Activated T-cell treated with anti-CD3 and anti-CD28 coated beads, Interleukin-2, amount 50 U/mL, for 4 hours (primary cell): ENCODE results near the gene OR2T10. TPM values are rescaled to one million over a fixed set of nuclear protein-coding genes. Genes with fewer than 3 reads are reported as not detected.
"Not testable (repeated sequence)": the region's sequence is repeated elsewhere in the genome, so short reads cannot be mapped to it uniquely, and the experiment has no call there.

ENCODE experiments used
- ATAC-seq, 2 donors: fragments of 200-7000 bp; cut with Tn5 transposase; one replicate each; pipeline ENCODE4 v1.10.0; 2021
- DNase-seq: peaks from one replicate; pipeline ENCODE4 v3.0.0-alpha.2; 2020
- H3K27me3 Mint-ChIP-seq: one replicate; pipeline ENCODE4 v1.8.0; 2021; ENCODE audit warnings: low read depth, mixed read lengths
- H3K36me3 Mint-ChIP-seq: one replicate; pipeline ENCODE4 v1.8.0; 2022; ENCODE audit warnings: mixed read lengths; ENCODE audit not compliant: insufficient read depth
- H3K4me1 Mint-ChIP-seq: one replicate; pipeline ENCODE4 v1.8.0; 2021; ENCODE audit warnings: low read depth, mixed read lengths
- H3K4me3 Mint-ChIP-seq: one replicate; pipeline ENCODE4 v1.8.0; 2021; ENCODE audit warnings: mild to moderate bottlenecking, moderate library complexity, mixed read lengths
- H3K9me3 Mint-ChIP-seq: one replicate; pipeline ENCODE4 v1.8.0; 2021; ENCODE audit warnings: mixed read lengths
- total RNA-seq, 3 donors: library from RNA; stranded (reverse); gene quantifications; one replicate each; pipeline ENCODE4 v1.2.1, GENCODE V29; 2021

The OR2T10 gene
- total RNA-seq, 3 donors from 2014 or later: not detected

- H3K4me1 Mint-ChIP-seq, H3K9me3 Mint-ChIP-seq: not testable (repeated sequence)
These were observed 23.6 kb downstream of the OR2T10 start for GRCh38 chr1:248573856-248574255.

DNA sequence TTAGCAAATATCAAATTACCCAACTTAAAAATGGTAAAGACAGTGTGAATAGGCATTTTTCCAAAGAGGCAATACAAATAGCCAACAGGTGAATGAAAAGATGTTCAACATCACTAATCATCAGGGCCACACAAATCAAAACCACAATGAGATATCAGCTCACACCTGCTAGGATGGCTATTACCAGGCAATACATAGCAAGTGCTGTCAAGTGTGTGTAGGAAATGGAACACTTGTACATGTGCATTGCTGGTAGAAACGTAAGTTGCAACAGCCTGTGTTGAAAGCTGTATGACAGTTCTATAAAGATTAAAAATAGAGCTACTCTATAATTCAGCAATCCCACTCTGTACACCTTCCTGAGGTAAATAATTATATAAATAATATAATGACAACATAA is 25.5 kb downstream of the OR2T10 start:
- ATAC-seq, DNase-seq, H3K27me3 Mint-ChIP-seq, H3K9me3 Mint-ChIP-seq, H3K4me1 Mint-ChIP-seq, H3K36me3 Mint-ChIP-seq, H3K4me3 Mint-ChIP-seq: not testable (repeated sequence)

More at GRCh38 chr1:248573856-248574255, 23.6 kb downstream of the OR2T10 start:
- not testable (repeated sequence) for DNase-seq, H3K4me3 Mint-ChIP-seq, ATAC-seq, H3K27me3 Mint-ChIP-seq, H3K36me3 Mint-ChIP-seq

DNA sequence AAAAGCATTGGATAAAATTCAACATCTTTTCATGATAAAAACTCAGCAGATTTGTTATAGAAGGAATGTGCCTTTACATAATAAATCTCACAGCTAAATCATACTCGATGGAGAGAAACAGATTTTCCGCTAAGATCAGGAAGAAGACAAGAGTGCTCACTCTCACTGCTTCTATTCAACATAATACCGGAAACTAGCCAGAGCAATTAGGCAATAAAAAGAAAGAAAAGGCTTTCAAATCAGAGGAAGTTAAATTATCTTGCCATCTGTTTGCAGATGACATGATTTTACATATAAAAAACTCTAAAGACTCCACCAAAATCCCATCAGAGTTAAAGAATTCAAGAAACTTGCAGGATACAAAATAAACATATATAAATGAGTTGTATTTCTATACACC is 26.7 kb downstream of the OR2T10 start:
- H3K4me3 Mint-ChIP-seq, H3K9me3 Mint-ChIP-seq, DNase-seq, ATAC-seq, H3K36me3 Mint-ChIP-seq, H3K27me3 Mint-ChIP-seq: not testable (repeated sequence)
- peaks cover 16% of the 10 kb centered on the region for H3K4me1 Mint-ChIP-seq

DNA sequence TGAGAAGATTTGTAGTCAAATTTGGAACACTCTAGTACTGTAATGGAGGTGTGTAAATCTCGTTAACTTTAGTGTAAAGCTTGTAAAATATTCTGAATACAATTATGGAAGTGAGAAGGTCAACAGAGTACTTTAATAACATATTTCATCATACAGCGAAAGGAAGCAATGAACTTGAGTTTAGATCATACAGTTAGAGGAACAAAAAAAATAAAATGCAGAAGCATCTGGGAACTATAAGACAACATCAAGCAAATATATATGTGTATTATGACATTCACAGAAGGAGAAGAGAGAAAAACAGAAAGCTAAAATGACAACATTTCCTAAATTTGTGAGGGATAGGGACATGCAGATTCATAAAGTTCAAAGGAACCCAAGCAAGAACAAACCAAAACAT is 28.5 kb downstream of the OR2T10 start:
- not testable (repeated sequence) for DNase-seq, ATAC-seq, H3K9me3 Mint-ChIP-seq, H3K4me3 Mint-ChIP-seq, H3K27me3 Mint-ChIP-seq, H3K36me3 Mint-ChIP-seq
- peaks cover 19% of the 10 kb centered on the region for H3K4me1 Mint-ChIP-seq

GRCh38 chr1:248565530-248566373 is 31.7 kb downstream of the OR2T10 start:
- H3K27me3 Mint-ChIP-seq, H3K9me3 Mint-ChIP-seq: not testable (repeated sequence)

GRCh38 chr1:248562672-248563071 is 34.8 kb downstream of the OR2T10 start, which contains the start of gene OR2T29:
TSS of gene OR2T29 (minus strand) at chr1:248562772. CDS start at chr1:248559491, 3,281 bp downstream.
- peaks cover 12% of the 10 kb centered on the region for H3K4me1 Mint-ChIP-seq
- H3K4me3 Mint-ChIP-seq, H3K27me3 Mint-ChIP-seq, DNase-seq, ATAC-seq, H3K9me3 Mint-ChIP-seq, H3K36me3 Mint-ChIP-seq: not testable (repeated sequence)

More at GRCh38 chr1:248565530-248566373, 31.7 kb downstream of the OR2T10 start:
- peaks cover 17% of the 10 kb centered on the region for H3K4me1 Mint-ChIP-seq
- ATAC-seq: peak; percentile 76 to 91
- H3K4me3 Mint-ChIP-seq: peak overlapping the region; percentile 79
- not testable (repeated sequence) for H3K36me3 Mint-ChIP-seq, DNase-seq

DNA sequence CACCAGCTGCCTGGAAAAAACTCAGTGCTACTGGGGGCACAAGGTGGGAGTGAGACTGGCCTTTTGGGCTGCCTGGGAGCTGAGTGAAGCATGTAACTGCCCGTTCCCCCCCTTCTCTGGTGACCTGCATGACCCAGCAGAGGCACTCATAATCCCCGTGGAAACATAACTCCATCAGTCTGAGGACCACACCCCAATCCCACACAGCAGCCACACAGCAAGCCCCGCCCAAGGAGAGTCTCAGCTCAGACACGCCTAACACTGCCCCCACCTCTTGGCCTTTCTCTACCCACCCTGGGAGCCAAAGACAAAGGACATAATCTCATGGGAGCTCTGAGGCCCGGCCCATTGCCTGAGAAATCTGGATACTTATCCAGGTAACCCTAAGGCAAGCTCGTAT is 46.5 kb downstream of the OR2T10 start:
- not testable (repeated sequence) for H3K27me3 Mint-ChIP-seq, ATAC-seq, H3K4me1 Mint-ChIP-seq, H3K4me3 Mint-ChIP-seq, H3K9me3 Mint-ChIP-seq, DNase-seq, H3K36me3 Mint-ChIP-seq

DNA sequence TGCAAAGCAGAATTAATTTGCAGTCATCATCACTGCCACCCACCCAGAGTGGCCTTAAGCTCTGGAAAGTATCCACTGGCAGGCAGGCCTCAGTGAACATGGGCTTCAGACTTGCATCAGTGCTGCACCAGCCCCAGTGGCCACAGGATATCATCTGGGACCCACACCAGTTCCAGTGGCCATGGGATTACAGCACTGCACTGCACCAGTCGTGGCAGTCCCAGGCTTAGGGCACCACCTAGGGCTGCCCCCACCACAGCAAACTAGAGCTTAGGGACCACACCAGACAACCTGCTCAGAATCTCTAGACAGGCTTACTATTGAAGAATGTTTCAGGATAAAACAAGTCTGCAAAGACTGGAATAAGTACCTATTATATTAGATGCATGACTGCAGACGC is 50.1 kb downstream of the OR2T10 start:
- ATAC-seq, H3K36me3 Mint-ChIP-seq: not testable (repeated sequence)

More for the DNA sequence above, 50.1 kb downstream of the OR2T10 start:
- H3K9me3 Mint-ChIP-seq, H3K4me3 Mint-ChIP-seq, H3K27me3 Mint-ChIP-seq, H3K4me1 Mint-ChIP-seq, DNase-seq: not testable (repeated sequence)

Other genes starting within 250 kb of the OR2T10 start
- not detected for gene OR14C36, start 248.9 kb downstream of the OR2T10 start, total RNA-seq
- not detected for gene OR2T4, start 236.0 kb downstream of the OR2T10 start, total RNA-seq
- not detected for gene OR2T6, start 222.0 kb downstream of the OR2T10 start, total RNA-seq
- gene OR2T1, start 194.7 kb downstream of the OR2T10 start, total RNA-seq: not detected
- not detected for gene OR2T2, start 152.1 kb downstream of the OR2T10 start, total RNA-seq
- not detected for gene OR2T3, start 124.3 kb downstream of the OR2T10 start, total RNA-seq
- not detected for gene OR2T5, start 109.1 kb downstream of the OR2T10 start, total RNA-seq
- not detected for gene OR2G6, start 89.6 kb downstream of the OR2T10 start, total RNA-seq
- gene OR2T29, start 34.9 kb downstream of the OR2T10 start, total RNA-seq: not detected
- not detected for gene OR2T34, start 22.9 kb downstream of the OR2T10 start, total RNA-seq
- not detected for gene OR2T11, start 37.4 kb upstream of the OR2T10 start, total RNA-seq
- gene OR2T35, start 47.6 kb upstream of the OR2T10 start, total RNA-seq: not detected
- not detected for gene OR2T27, start 57.8 kb upstream of the OR2T10 start, total RNA-seq
- not detected for gene OR14I1, start 105.1 kb upstream of the OR2T10 start, total RNA-seq
- gene LYPD8, start 158.1 kb upstream of the OR2T10 start, total RNA-seq: not detected
- 10 to 100 TPM; 14.9 to 16.4 (median 16.1) TPM for gene SH3BP5L, start 228.2 kb upstream of the OR2T10 start, total RNA-seq
- 10 to 100 TPM; 35.9 to 38.3 (median 37.2) TPM for gene ZNF672, start 240.5 kb upstream of the OR2T10 start, total RNA-seq